NCI-H510A (cell line): ENCODE measurements around the gene CRLF1.
A peak's percentile ranks its signal among the peaks of the same experiment; 100 is the strongest.

Experiments
- DNase-seq: peaks from one replicate; lab custom pipeline; 2025; lab: John Stamatoyannopoulos, UW

CRLF1 gene

GRCh38 chr19:18557411-18558201, 49.0 kb downstream of the CRLF1 start, which contains the start of gene KXD1:
KXD1 (plus strand) TSS chr19:18557870; CDS start chr19:18562057, 4,187 bp downstream.
- peak; percentile 93 for DNase-seq

- no peak for DNase-seq
Measured at GRCh38 chr19:18551631-18552030, 55.0 kb downstream of the CRLF1 start.

- DNase-seq = peak; percentile 76
Measured at GRCh38 chr19:18543814-18544475, 62.7 kb downstream of the CRLF1 start.
